Camera-type eye (tissue), 1 donor: ENCODE results near the gene TMEM200A. TPM values are rescaled to one million over a fixed set of nuclear protein-coding genes. Genes with fewer than 3 reads are reported as not detected.

Experiments used
- total RNA-seq: library from RNA; depleted of rRNA; stranded (reverse); fragments of >200 nt; gene quantifications from one replicate; pipeline ENCODE4 v1.2.3, GENCODE V29; 2014

TMEM200A gene
- 31.0 TPM for total RNA-seq

DNA sequence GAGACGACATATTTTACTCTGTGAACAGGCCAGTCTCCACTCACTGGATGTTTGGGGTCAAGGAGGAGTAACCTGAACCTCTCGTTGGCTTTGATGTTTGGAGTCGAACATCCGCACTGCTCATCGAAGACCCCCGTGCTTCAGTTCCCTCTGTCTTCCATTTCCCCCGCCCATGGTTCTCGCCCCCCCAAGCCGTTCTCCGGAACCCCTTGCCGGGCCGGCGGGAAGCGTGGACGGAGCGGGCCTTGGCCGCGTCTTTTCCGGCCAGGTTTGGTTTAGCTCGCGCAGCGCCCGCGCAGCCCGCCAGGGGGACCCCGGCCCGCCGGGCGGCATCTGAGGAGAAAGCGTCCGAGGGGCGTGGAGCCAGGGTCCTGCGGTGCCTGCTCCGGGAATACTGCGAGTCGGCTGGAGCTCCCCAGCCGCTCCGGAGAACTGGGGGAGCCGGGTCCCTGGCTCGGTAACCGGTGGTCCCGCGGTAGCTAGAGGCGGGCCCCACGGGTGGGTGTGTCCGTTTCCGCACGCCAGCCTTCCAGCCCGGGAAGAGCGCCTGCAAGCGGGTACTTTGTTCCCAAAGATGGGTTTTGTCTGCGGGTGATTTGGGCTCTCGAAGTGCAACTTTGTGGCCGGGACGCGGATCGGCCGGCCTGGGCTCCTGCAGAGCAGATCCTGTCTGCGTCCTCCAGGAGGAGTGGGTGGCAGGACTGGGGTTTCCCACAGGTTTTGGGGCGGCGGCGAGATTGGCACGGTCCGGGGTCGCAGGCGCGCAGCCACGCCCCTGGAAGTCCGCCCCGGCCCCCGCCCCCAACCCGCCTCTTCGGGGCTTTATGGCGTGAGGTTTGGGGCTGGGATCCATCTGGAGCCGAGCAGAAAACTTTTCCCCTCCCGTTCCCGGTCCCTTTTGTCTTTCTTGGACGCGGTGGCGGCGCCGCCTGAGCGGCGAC lies at the start of gene TMEM200A:
Gene TMEM200A, plus strand, starts transcription at position 852 of the 941 bp plus-strand sequence. CDS start 74,406 bp downstream, outside the sequence.

Other genes starting within 250 kb of the TMEM200A start
- 7.9 TPM for gene SAMD3, start 143.1 kb upstream of the TMEM200A start, total RNA-seq